H9 (cell line): ENCODE results near the gene ELOVL2. TPM values are rescaled to one million over a fixed set of nuclear protein-coding genes. Genes with fewer than 3 reads are reported as not detected.

Source experiments
- DNase-seq: peaks from one replicate; pipeline ENCODE4 v3.0.0-alpha.2; 2017
- H2AFZ ChIP-seq: one replicate; pipeline ENCODE4 v1.6.1; 2013; ENCODE audit warnings: mild to moderate bottlenecking, low read length, control low read depth, moderate library complexity
- H2AK5ac ChIP-seq: 2 replicates; pipeline ENCODE4 v1.6.1; 2013; ENCODE audit warnings: low read length, control low read depth, mixed read lengths; ENCODE audit not compliant: insufficient read length
- H2BK120ac ChIP-seq: one replicate; pipeline ENCODE4 v1.6.1; 2013; ENCODE audit warnings: low read depth, mild to moderate bottlenecking, low read length, control low read depth, inconsistent platforms; ENCODE audit not compliant: poor library complexity, severe bottlenecking
- H2BK12ac ChIP-seq: 2 replicates; pipeline ENCODE4 v1.6.1; 2013; ENCODE audit warnings: low read length, control low read depth, mixed read lengths, low read depth; ENCODE audit not compliant: insufficient read length
- H2BK15ac ChIP-seq: 2 replicates; pipeline ENCODE4 v1.6.1; 2013; ENCODE audit warnings: low read depth, low read length, control low read depth
- H2BK20ac ChIP-seq: one replicate; pipeline ENCODE4 v1.6.1; 2013; ENCODE audit warnings: low read depth, mild to moderate bottlenecking, low read length, control low read depth, inconsistent platforms; ENCODE audit not compliant: poor library complexity, severe bottlenecking
- H2BK5ac ChIP-seq: 2 replicates; pipeline ENCODE4 v1.6.1; 2013; ENCODE audit warnings: low read length, control low read depth, mixed read lengths; ENCODE audit not compliant: insufficient read length
- H3K14ac ChIP-seq: 2 replicates; pipeline ENCODE4 v1.6.1; 2013; ENCODE audit warnings: low read length, control low read depth; ENCODE audit not compliant: insufficient read depth
- H3K18ac ChIP-seq: 2 replicates; pipeline ENCODE4 v1.6.1; 2013; ENCODE audit warnings: low read depth, mild to moderate bottlenecking, mixed read lengths, low read length, control low read depth; ENCODE audit not compliant: insufficient read length
- H3K23ac ChIP-seq: 2 replicates; pipeline ENCODE4 v1.6.1; 2013; ENCODE audit warnings: low read length, control low read depth, mixed read lengths, low read depth; ENCODE audit not compliant: insufficient read length
- H3K23me2 ChIP-seq: 2 replicates; pipeline ENCODE4 v1.6.1; 2013; ENCODE audit warnings: low read depth, mild to moderate bottlenecking, mixed read lengths, low read length, control low read depth; ENCODE audit not compliant: insufficient read length, poor library complexity, severe bottlenecking
- H3K27ac ChIP-seq: 2 replicates; pipeline ENCODE4 v1.5.1; 2013; ENCODE audit warnings: low read length, control low read depth, mixed read lengths, low read depth; ENCODE audit not compliant: insufficient read length
- H3K27me3 ChIP-seq: 2 replicates; pipeline ENCODE4 v1.6.1; 2013; ENCODE audit warnings: low read length, control low read depth, inconsistent platforms; ENCODE audit not compliant: insufficient read depth
- H3K4ac ChIP-seq: 2 replicates; pipeline ENCODE4 v1.6.1; 2013; ENCODE audit warnings: low read depth, mild to moderate bottlenecking, control low read depth, inconsistent platforms, low read length, moderate library complexity
- H3K4me1 ChIP-seq: 2 replicates; pipeline ENCODE4 v1.6.1; 2013; ENCODE audit warnings: low read length, control low read depth, inconsistent platforms; ENCODE audit not compliant: insufficient read depth
- H3K4me2 ChIP-seq: 2 replicates; pipeline ENCODE4 v1.6.1; 2013; ENCODE audit warnings: low read length, control low read depth, mixed read lengths; ENCODE audit not compliant: insufficient read length, insufficient read depth
- H3K56ac ChIP-seq: 2 replicates; pipeline ENCODE4 v1.6.1; 2013; ENCODE audit warnings: low read depth, mild to moderate bottlenecking, mixed read lengths, low read length, control low read depth; ENCODE audit not compliant: insufficient read length
- H3K79me1 ChIP-seq: 2 replicates; pipeline ENCODE4 v1.6.1; 2013; ENCODE audit warnings: low read depth, mild to moderate bottlenecking, moderate library complexity, low read length, control low read depth, inconsistent platforms; ENCODE audit not compliant: insufficient read depth, poor library complexity, severe bottlenecking
- H3K79me2 ChIP-seq: 2 replicates; pipeline ENCODE4 v1.6.1; 2013; ENCODE audit warnings: low read length, control low read depth, inconsistent platforms; ENCODE audit not compliant: insufficient read depth
- H3K9ac ChIP-seq: 2 replicates; pipeline ENCODE4 v1.6.1; 2013; ENCODE audit warnings: low read length, control low read depth, mixed read lengths; ENCODE audit not compliant: insufficient read length; ENCODE audit errors: extremely low read depth
- H3K9me3 ChIP-seq: one replicate; pipeline ENCODE4 v1.6.1; 2013; ENCODE audit warnings: low read depth, low read length, inconsistent platforms; ENCODE audit not compliant: control insufficient read depth
- H3T11ph ChIP-seq: one replicate; pipeline ENCODE4 v1.6.1; 2013; ENCODE audit warnings: mild to moderate bottlenecking, low read length, control low read depth, inconsistent platforms
- H4K20me1 ChIP-seq: one replicate; pipeline ENCODE4 v1.6.1; 2013; ENCODE audit not compliant: control insufficient read depth, insufficient read length, insufficient read depth
- H4K5ac ChIP-seq: 2 replicates; pipeline ENCODE4 v1.6.1; 2013; ENCODE audit warnings: low read depth, mild to moderate bottlenecking, mixed read lengths, low read length, control low read depth; ENCODE audit not compliant: insufficient read length
- H4K8ac ChIP-seq: replicated peaks from 2 replicates; pipeline ENCODE4 v1.6.1; 2013; ENCODE audit warnings: low read length, control low read depth, mixed read lengths, low read depth; ENCODE audit not compliant: insufficient read length
- H4K91ac ChIP-seq: 2 replicates; pipeline ENCODE4 v1.6.1; 2013; ENCODE audit warnings: low read depth, mild to moderate bottlenecking, moderate library complexity, mixed read lengths, low read length, control low read depth; ENCODE audit not compliant: insufficient read length
- H3K27ac Mint-ChIP-seq, 3 experiments: 2 replicates in 2 of 3; 3 replicates in 1 of 3; pipeline ENCODE4 v1.8.0; 2020 to 2021; ENCODE audit warnings: mixed read lengths in 3 of 3, mild to moderate bottlenecking in 1 of 3, moderate library complexity in 1 of 3
- H3K27me3 Mint-ChIP-seq: 2 replicates; pipeline ENCODE4 v1.8.0; 2021; ENCODE audit warnings: low read depth, mild to moderate bottlenecking, moderate library complexity, mixed read lengths
- H3K36me3 Mint-ChIP-seq, 3 experiments: 2 replicates in 2 of 3; 3 replicates in 1 of 3; pipeline ENCODE4 v1.8.0; 2020 to 2021; ENCODE audit warnings: low read depth in 3 of 3, mixed read lengths in 3 of 3; ENCODE audit not compliant: insufficient read depth in 1 of 3
- H3K4me1 Mint-ChIP-seq, 2 experiments: 2 replicates each; pipeline ENCODE4 v1.8.0; 2020; ENCODE audit warnings: mixed read lengths in 2 of 2
- H3K4me3 Mint-ChIP-seq, 2 experiments: 2 replicates in 1 of 2; 3 replicates in 1 of 2; pipeline ENCODE4 v1.8.0; 2020 to 2021; ENCODE audit warnings: mild to moderate bottlenecking in 2 of 2, mixed read lengths in 2 of 2, moderate library complexity in 1 of 2
- H3K9me3 Mint-ChIP-seq, 2 experiments: 2 replicates in 1 of 2; 3 replicates in 1 of 2; pipeline ENCODE4 v1.8.0; 2020; ENCODE audit warnings: mild to moderate bottlenecking in 2 of 2, mixed read lengths in 2 of 2, moderate library complexity in 1 of 2
- CTCF ChIP-seq: fragments of 200-600 bp; sonication (generic); conservative IDR thresholded peaks from 3 replicates; pipeline ENCODE4 v1.8.0; 2021; ENCODE audit warnings: antibody characterized with exemption, mild to moderate bottlenecking
- WGBS: extraction: QIAGEN DNeasy Blood & Tissue Kit; methylation state at CpG from one replicate; pipeline ENCODE4 v1.1.7; 2013; ENCODE audit warnings: missing lambda C conversion rate, low lambda C conversion rate, mixed read lengths; ENCODE audit not compliant: insufficient read length; ENCODE audit errors: extremely low coverage; 5-methylcytosine and 5-hydroxymethylcytosine counted together
- total RNA-seq: library from RNA; stranded (reverse); gene quantifications from 2 replicates; pipeline ENCODE4 v1.2.1, GENCODE V29; 2021

ELOVL2 gene
- total RNA-seq, 1 experiment from 2014 or later, result 0.57 TPM

- peaks cover 20 to 22% of the 10 kb centered on the region in 2 experiments for H3K4me1 Mint-ChIP-seq
- H3K36me3 Mint-ChIP-seq, result no peaks in the 10 kb centered on the region
- Histone ChIP-seq H3K4me1 (peaks cover 2% of the 10 kb centered on the region; the same call in 1 of the 2 replicates), H4K91ac (no peak overlapping the region), H3K56ac (no peak overlapping the region), H3K27ac (no peak overlapping the region), H3K4ac (no peak overlapping the region), H3K23me2 (no peaks in the 10 kb centered on the region), H4K5ac (no peak overlapping the region), H3K79me2 (no peaks in the 10 kb centered on the region), H3K18ac (no peak overlapping the region), H4K20me1 (peaks cover 2% of the 10 kb centered on the region), H2BK15ac (no peak overlapping the region), H4K8ac (no peak overlapping the region), H3K9ac (no peak overlapping the region), H3K23ac (no peak overlapping the region), H3T11ph (no peak overlapping the region), H2BK20ac (no peak overlapping the region), H3K27me3 (no peaks in the 10 kb centered on the region), H3K9me3 (no peaks in the 10 kb centered on the region), H2AFZ (no peak overlapping the region), H2BK5ac (no peak overlapping the region), H3K4me2 (no peak overlapping the region), H2BK120ac (no peak overlapping the region), H3K79me1 (no peaks in the 10 kb centered on the region), H3K14ac (no peak overlapping the region), H2BK12ac (no peak overlapping the region), H2AK5ac (no peak overlapping the region)
- H3K27me3 Mint-ChIP-seq, result no peaks in the 10 kb centered on the region
- DNase-seq, result no peak
- H3K9me3 Mint-ChIP-seq, result no peaks in the 10 kb centered on the region
- WGBS, result no CpG with 5 or more reads among the region's 4 CpGs
- H3K4me3 Mint-ChIP-seq, result no peak overlapping the region
- no peak overlapping the region for H3K27ac Mint-ChIP-seq
- no peak for TF ChIP-seq CTCF
These were observed 13.2 kb downstream of the ELOVL2 start for GRCh38 chr6:11030904-11031303.
